Activated CD8-positive, alpha-beta memory T cell treated with anti-CD3 and anti-CD28 coated beads for 48 hours (primary cell): ENCODE results near the gene IL21.
"Not testable (repeated sequence)": the region's sequence is repeated elsewhere in the genome, so short reads cannot be mapped to it uniquely, and the experiment has no call there.

Source experiments
- DNase-seq, 3 experiments: peaks; one replicate each; pipeline ENCODE4 v3.0.0-alpha.2; 2020; ENCODE audit warnings: low read depth in 2 of 3, low spot score in 2 of 3

The IL21 gene

DNA sequence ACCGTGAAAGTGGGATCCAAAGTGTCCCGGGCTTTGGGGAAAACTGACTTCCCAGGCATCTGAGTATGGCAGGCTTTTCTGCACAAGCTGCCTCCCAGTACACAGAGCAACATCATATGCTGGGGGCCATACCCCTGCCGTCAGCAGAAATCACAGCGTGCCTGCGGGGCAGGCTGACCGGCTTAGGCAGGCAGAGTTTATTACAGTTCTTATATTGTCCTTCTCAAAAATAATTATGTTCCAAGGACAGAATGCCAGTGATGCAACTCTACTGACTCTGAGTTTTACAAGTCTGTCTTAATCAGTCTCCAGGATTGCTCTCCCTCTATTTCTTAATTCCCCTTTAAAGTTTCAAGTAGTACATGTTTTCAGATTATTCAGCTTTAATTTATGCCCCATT, 37.0 kb downstream of the IL21 start:
- DNase-seq = no peak

DNA sequence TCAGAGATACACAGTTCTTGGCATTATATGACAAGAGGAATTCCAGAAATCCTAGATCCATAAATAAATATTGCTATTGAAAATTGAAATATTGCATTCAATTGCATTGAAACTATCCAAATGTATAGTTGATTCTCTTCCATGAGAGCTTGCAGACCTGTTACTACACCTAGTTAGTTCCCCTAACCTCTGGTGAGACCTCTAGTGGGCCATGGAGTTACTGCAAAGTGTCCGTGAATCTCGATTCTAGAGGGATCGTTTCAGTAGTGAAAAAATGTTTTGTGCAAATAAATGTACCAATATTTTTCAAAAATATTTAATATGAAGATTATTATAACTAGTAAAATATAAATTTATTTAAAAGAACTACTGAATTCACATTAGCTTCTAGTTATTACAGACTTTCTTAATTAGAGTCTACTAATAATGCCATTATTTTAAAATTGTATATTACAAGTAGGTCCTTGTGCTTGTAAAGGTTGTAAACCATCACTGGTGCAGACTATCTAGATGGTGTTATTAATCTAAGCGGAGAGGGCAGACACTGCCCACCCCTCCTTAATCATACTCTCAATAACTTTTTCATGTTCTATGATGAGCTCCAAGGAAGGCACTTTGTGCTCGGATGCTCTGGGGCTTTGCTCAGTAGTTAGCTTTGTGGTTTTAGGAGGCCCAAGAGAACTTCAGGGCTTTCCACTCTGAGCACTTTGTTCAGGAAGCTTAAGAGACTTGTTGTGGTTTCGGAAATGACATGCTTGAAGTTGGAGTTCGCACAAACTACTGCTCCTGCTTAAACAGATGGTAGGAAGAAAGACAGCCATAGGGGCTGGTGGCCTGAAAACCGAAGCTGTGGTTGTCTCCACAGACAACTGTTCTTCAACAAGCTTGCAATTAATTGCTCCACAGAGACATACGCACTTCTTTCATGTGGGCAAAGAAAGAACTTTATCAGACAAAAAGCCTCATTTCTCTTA, 42.8 kb downstream of the IL21 start:
- peak in 2 of 3 experiments; percentile 13 to 27 for DNase-seq

- no peak for DNase-seq
Observed at GRCh38 chr4:122577189-122577553, 43.7 kb downstream of the IL21 start.

- DNase-seq = no peak
Observed at GRCh38 chr4:122576261-122577188, 44.3 kb downstream of the IL21 start.

DNA sequence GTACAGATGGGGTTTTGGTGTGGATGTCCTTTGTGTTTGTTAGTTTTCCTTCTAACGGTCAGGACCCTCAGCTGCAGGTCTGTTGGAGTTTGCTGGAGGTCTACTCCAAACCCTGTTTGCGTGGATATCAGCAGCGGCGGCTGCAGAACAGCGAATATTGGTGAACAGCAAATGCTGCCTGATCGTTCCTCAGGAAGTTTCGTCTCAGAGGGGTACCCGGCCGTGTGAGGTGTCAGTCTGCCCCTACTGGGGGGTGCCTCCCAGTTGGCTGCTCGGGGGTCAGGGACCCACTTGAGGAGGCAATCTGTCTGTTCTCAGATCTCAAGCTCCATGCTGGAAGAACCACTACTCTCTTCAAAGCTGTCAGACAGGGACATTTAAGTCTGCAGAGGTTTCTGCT, 46.5 kb downstream of the IL21 start:
- DNase-seq = not testable (repeated sequence)

- no peak for DNase-seq
Observed at GRCh38 chr4:122562449-122562848, 58.4 kb downstream of the IL21 start.
